ENCODE measurements around the gene TMEM176A.

TMEM176A gene

DNA sequence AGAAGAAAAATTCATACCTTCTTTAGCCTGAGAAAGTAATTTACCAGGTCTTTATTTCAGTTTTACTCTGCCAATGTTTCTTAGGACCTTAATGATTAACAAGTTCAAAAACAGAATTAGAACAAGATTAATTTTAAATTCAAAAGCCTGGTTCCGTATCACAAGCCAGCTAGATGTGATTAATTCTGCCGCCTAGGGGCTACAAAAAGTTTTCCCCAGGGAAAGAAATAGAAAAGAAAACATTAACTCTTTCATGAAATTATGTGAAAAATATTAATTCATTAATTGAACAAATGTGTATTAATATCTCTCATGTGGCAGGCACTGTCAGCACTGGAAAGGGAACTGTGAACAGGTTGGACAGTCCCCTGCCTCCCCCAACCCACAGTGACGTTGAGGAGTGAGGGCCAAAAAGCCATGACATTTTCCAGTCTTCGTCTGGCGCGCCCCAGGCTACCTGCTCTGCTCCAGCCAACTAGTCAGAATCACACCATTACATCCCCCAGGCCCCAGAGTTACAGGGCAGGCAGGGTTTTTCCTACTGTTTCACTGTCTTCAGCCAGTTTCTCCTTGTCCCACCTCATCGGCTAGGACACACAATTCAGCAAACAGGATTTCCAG lies 20.1 kb downstream of the TMEM176A start:
- Histone ChIP-seq H3K79me1 (ENCODE audit: low read depth, low read length) (no peaks in the 10 kb centered on the region), H4K8ac (ENCODE audit: low read depth, low read length) (no peak overlapping the region), H3K27me3 (ENCODE audit: control insufficient read depth in 3 of 3, insufficient read depth in 3 of 3, low read depth in 1 of 3, low read length in 3 of 3) (no peaks in the 10 kb centered on the region), H3K18ac (ENCODE audit: low read length) (peak overlapping the region; percentile 56), H3K14ac (ENCODE audit: low read length) (no peak overlapping the region), H3K36me3 (replicated peaks in 1 of 2; ENCODE audit: control insufficient read depth in 2 of 2, insufficient read depth in 2 of 2, low read length in 2 of 2) (no peaks in the 10 kb centered on the region), H2AFZ (ENCODE audit: low read length) (no peak overlapping the region), H2AK5ac (ENCODE audit: low read depth, low read length) (peak overlapping the region; percentile 4), H3K27ac (replicated peaks; ENCODE audit: low read length) (no peak overlapping the region), H3K4ac (ENCODE audit: low read length) (no peak overlapping the region), H3K9me3 (replicated peaks in 1 of 2; ENCODE audit: control insufficient read depth in 2 of 2, insufficient read depth in 1 of 2, low read depth in 1 of 2, low read length in 2 of 2) (no peaks in the 10 kb centered on the region), H3K9ac (ENCODE audit: low read depth, low read length, poor library complexity) (no peak overlapping the region), H2BK15ac (ENCODE audit: low read length) (no peak overlapping the region), H3K4me2 (ENCODE audit: insufficient read depth, low read length, poor library complexity, severe bottlenecking) (no peak overlapping the region), H2BK5ac (ENCODE audit: low read length) (no peak overlapping the region), H3K4me1 (ENCODE audit: control insufficient read depth in 2 of 2, insufficient read depth in 1 of 2, low read depth in 1 of 2, low read length in 2 of 2) (peaks cover 0 to 3% of the 10 kb centered on the region in 2 donors), H4K91ac (ENCODE audit: low read depth, low read length, poor library complexity) (no peak overlapping the region), H3K4me3 (ENCODE audit: low read length in 2 of 2) (peak overlapping the region in 1 of 2 donors; percentile 44), H2BK12ac (ENCODE audit: low read length) (no peak overlapping the region), H2BK120ac (ENCODE audit: low read depth, low read length) (no peak overlapping the region), H3K23ac (ENCODE audit: low read depth, low read length, poor library complexity) (no peak overlapping the region)
- no CpG with 5 or more reads among the region's 7 CpGs for WGBS, 2 donors (ENCODE audit: extremely low coverage in 2 of 2, insufficient read length in 2 of 2, insufficient replicate concordance in 1 of 2)
- no peak for DNase-seq (ENCODE audit: low spot score)

DNA sequence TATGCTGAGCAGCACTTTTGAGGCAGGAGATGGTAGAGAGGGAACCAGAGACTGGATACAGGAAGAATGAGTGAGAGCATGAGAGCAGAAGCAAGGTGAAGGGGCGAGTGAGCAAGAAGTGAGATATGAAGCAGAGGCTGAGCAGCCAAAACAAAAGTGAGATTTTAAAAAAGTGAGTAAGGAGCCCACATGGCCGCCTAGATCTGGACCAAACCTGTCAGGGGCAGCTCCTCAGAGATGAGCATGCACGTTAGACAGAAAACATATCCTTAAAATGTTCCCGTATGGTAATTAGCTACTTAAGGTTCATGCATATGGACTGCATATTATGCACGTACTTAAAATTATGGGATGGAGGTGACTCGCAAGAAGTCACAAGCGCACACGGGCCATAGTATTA lies 22.5 kb downstream of the TMEM176A start:
- Histone ChIP-seq H3K9ac (ENCODE audit: low read depth, low read length, poor library complexity) (no peak overlapping the region), H3K9me3 (replicated peaks in 1 of 2; ENCODE audit: control insufficient read depth in 2 of 2, insufficient read depth in 1 of 2, low read depth in 1 of 2, low read length in 2 of 2) (no peaks in the 10 kb centered on the region), H3K4me2 (ENCODE audit: insufficient read depth, low read length, poor library complexity, severe bottlenecking) (no peak overlapping the region), H3K4me3 (ENCODE audit: low read length in 2 of 2) (no peak overlapping the region), H3K4ac (ENCODE audit: low read length) (no peak overlapping the region), H4K8ac (ENCODE audit: low read depth, low read length) (no peak overlapping the region), H3K23ac (ENCODE audit: low read depth, low read length, poor library complexity) (no peak overlapping the region), H2AFZ (ENCODE audit: low read length) (no peak overlapping the region), H3K27ac (replicated peaks; ENCODE audit: low read length) (no peak overlapping the region), H2BK5ac (ENCODE audit: low read length) (no peak overlapping the region), H3K27me3 (ENCODE audit: control insufficient read depth in 3 of 3, insufficient read depth in 3 of 3, low read depth in 1 of 3, low read length in 3 of 3) (no peaks in the 10 kb centered on the region), H3K18ac (ENCODE audit: low read length) (no peak overlapping the region), H3K79me1 (ENCODE audit: low read depth, low read length) (no peaks in the 10 kb centered on the region), H3K36me3 (replicated peaks in 1 of 2; ENCODE audit: control insufficient read depth in 2 of 2, insufficient read depth in 2 of 2, low read length in 2 of 2) (no peaks in the 10 kb centered on the region), H2BK12ac (ENCODE audit: low read length) (no peak overlapping the region), H2AK5ac (ENCODE audit: low read depth, low read length) (no peak overlapping the region), H2BK15ac (ENCODE audit: low read length) (no peak overlapping the region), H4K91ac (ENCODE audit: low read depth, low read length, poor library complexity) (no peak overlapping the region), H3K4me1 (ENCODE audit: control insufficient read depth in 2 of 2, insufficient read depth in 1 of 2, low read depth in 1 of 2, low read length in 2 of 2) (peaks cover 0 to 3% of the 10 kb centered on the region in 2 donors), H3K14ac (ENCODE audit: low read length) (no peak overlapping the region), H2BK120ac (ENCODE audit: low read depth, low read length) (no peak overlapping the region)
- WGBS, 2 donors (ENCODE audit: extremely low coverage in 2 of 2, insufficient read length in 2 of 2, insufficient replicate concordance in 1 of 2), result no CpG with 5 or more reads among the region's 8 CpGs
- DNase-seq (ENCODE audit: low spot score), result no peak

GRCh38 chr7:150823484-150824126 lies 23.0 kb downstream of the TMEM176A start:
- no CpG with 5 or more reads among the region's 10 CpGs for WGBS, 2 donors (ENCODE audit: extremely low coverage in 2 of 2, insufficient read length in 2 of 2, insufficient replicate concordance in 1 of 2)
- no peak overlapping the region for H2BK5ac ChIP-seq (ENCODE audit: low read length)

GRCh38 chr7:150824379-150825177 lies 24.0 kb downstream of the TMEM176A start:
- Histone ChIP-seq H3K4ac (ENCODE audit: low read length) (no peak overlapping the region), H3K18ac (ENCODE audit: low read length) (no peak overlapping the region), H3K36me3 (replicated peaks in 1 of 2; ENCODE audit: control insufficient read depth in 2 of 2, insufficient read depth in 2 of 2, low read length in 2 of 2) (no peaks in the 10 kb centered on the region), H2AFZ (ENCODE audit: low read length) (no peak overlapping the region), H2AK5ac (ENCODE audit: low read depth, low read length) (no peak overlapping the region), H4K8ac (ENCODE audit: low read depth, low read length) (no peak overlapping the region), H2BK12ac (ENCODE audit: low read length) (no peak overlapping the region), H3K9me3 (replicated peaks in 1 of 2; ENCODE audit: control insufficient read depth in 2 of 2, insufficient read depth in 1 of 2, low read depth in 1 of 2, low read length in 2 of 2) (no peaks in the 10 kb centered on the region), H3K14ac (ENCODE audit: low read length) (no peak overlapping the region), H2BK120ac (ENCODE audit: low read depth, low read length) (no peak overlapping the region), H3K23ac (ENCODE audit: low read depth, low read length, poor library complexity) (no peak overlapping the region), H3K4me1 (ENCODE audit: control insufficient read depth in 2 of 2, insufficient read depth in 1 of 2, low read depth in 1 of 2, low read length in 2 of 2) (peaks cover 0 to 3% of the 10 kb centered on the region in 2 donors), H3K27ac (replicated peaks; ENCODE audit: low read length) (no peak overlapping the region), H3K79me1 (ENCODE audit: low read depth, low read length) (no peaks in the 10 kb centered on the region), H4K91ac (ENCODE audit: low read depth, low read length, poor library complexity) (no peak overlapping the region), H2BK15ac (ENCODE audit: low read length) (no peak overlapping the region), H3K27me3 (ENCODE audit: control insufficient read depth in 3 of 3, insufficient read depth in 3 of 3, low read depth in 1 of 3, low read length in 3 of 3) (no peaks in the 10 kb centered on the region), H2BK5ac (ENCODE audit: low read length) (peak overlapping the region; percentile 20), H3K9ac (ENCODE audit: low read depth, low read length, poor library complexity) (no peak overlapping the region), H3K4me3 (ENCODE audit: low read length in 2 of 2) (no peak overlapping the region), H3K4me2 (ENCODE audit: insufficient read depth, low read length, poor library complexity, severe bottlenecking) (no peak overlapping the region)
- no CpG with 5 or more reads among the region's 20 CpGs for WGBS, 2 donors (ENCODE audit: extremely low coverage in 2 of 2, insufficient read length in 2 of 2, insufficient replicate concordance in 1 of 2)
- DNase-seq (ENCODE audit: low spot score), result no peak

More at GRCh38 chr7:150823484-150824126, 23.0 kb downstream of the TMEM176A start:
- Histone ChIP-seq H3K9me3 (replicated peaks in 1 of 2; ENCODE audit: control insufficient read depth in 2 of 2, insufficient read depth in 1 of 2, low read depth in 1 of 2, low read length in 2 of 2) (no peaks in the 10 kb centered on the region), H3K4me2 (ENCODE audit: insufficient read depth, low read length, poor library complexity, severe bottlenecking) (no peak overlapping the region), H3K4me3 (ENCODE audit: low read length in 2 of 2) (no peak overlapping the region), H2AFZ (ENCODE audit: low read length) (no peak overlapping the region), H3K18ac (ENCODE audit: low read length) (no peak overlapping the region), H2BK120ac (ENCODE audit: low read depth, low read length) (no peak overlapping the region), H3K36me3 (replicated peaks in 1 of 2; ENCODE audit: control insufficient read depth in 2 of 2, insufficient read depth in 2 of 2, low read length in 2 of 2) (no peaks in the 10 kb centered on the region), H4K8ac (ENCODE audit: low read depth, low read length) (no peak overlapping the region), H2BK15ac (ENCODE audit: low read length) (no peak overlapping the region), H3K27me3 (ENCODE audit: control insufficient read depth in 3 of 3, insufficient read depth in 3 of 3, low read depth in 1 of 3, low read length in 3 of 3) (no peaks in the 10 kb centered on the region), H2BK12ac (ENCODE audit: low read length) (no peak overlapping the region), H3K23ac (ENCODE audit: low read depth, low read length, poor library complexity) (no peak overlapping the region), H2AK5ac (ENCODE audit: low read depth, low read length) (no peak overlapping the region), H3K4ac (ENCODE audit: low read length) (no peak overlapping the region), H3K79me1 (ENCODE audit: low read depth, low read length) (no peaks in the 10 kb centered on the region), H3K4me1 (ENCODE audit: control insufficient read depth in 2 of 2, insufficient read depth in 1 of 2, low read depth in 1 of 2, low read length in 2 of 2) (peaks cover 0 to 3% of the 10 kb centered on the region in 2 donors), H3K9ac (ENCODE audit: low read depth, low read length, poor library complexity) (no peak overlapping the region), H4K91ac (ENCODE audit: low read depth, low read length, poor library complexity) (no peak overlapping the region), H3K14ac (ENCODE audit: low read length) (no peak overlapping the region), H3K27ac (replicated peaks; ENCODE audit: low read length) (no peak overlapping the region)
- DNase-seq (ENCODE audit: low spot score), result no peak

Data from neuronal stem cell (in vitro differentiated cells).